Thyroid gland (tissue), 4 donors: ENCODE results near the gene KIF25.

Experiments
- POLR2A ChIP-seq, 2 donors: fragments of 450-650 bp; IDR thresholded peaks; one replicate each; pipeline ENCODE4 v1.6.1; 2017; ENCODE audit warnings: antibody characterized with exemption in 2 of 2, mild to moderate bottlenecking in 2 of 2, moderate library complexity in 1 of 2
- TF ChIP-seq, protein P1 (sequence below), 6 experiments: fragments of 200-600 bp in 3 of 6; fragments of 450-650 bp in 3 of 6; sonication (generic) in 3 of 6; IDR thresholded peaks; one replicate each; pipeline ENCODE4 v1.5.1; 2016 to 2019; ENCODE audit warnings: antibody characterized with exemption in 6 of 6, mild to moderate bottlenecking in 2 of 6, inconsistent platforms in 1 of 6, moderate library complexity in 1 of 6

- TF ChIP-seq, protein P1, sequence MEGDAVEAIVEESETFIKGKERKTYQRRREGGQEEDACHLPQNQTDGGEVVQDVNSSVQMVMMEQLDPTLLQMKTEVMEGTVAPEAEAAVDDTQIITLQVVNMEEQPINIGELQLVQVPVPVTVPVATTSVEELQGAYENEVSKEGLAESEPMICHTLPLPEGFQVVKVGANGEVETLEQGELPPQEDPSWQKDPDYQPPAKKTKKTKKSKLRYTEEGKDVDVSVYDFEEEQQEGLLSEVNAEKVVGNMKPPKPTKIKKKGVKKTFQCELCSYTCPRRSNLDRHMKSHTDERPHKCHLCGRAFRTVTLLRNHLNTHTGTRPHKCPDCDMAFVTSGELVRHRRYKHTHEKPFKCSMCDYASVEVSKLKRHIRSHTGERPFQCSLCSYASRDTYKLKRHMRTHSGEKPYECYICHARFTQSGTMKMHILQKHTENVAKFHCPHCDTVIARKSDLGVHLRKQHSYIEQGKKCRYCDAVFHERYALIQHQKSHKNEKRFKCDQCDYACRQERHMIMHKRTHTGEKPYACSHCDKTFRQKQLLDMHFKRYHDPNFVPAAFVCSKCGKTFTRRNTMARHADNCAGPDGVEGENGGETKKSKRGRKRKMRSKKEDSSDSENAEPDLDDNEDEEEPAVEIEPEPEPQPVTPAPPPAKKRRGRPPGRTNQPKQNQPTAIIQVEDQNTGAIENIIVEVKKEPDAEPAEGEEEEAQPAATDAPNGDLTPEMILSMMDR (IDR thresholded peaks at IDR 0.05): no peak
- no peak for TF ChIP-seq POLR2A (IDR thresholded peaks at IDR 0.05)
Observed at GRCh38 chr6:168039849-168040248, 42.4 kb downstream of the KIF25 start.
